Osteoblast (primary cell): Measurements from ENCODE around the gene VPS13A. TPM values are rescaled to one million over a fixed set of nuclear protein-coding genes. Genes with fewer than 3 reads are reported as not detected.

Source experiments
- DNase-seq: peaks from one replicate; pipeline ENCODE4 v3.0.0; 2011; ENCODE audit warnings: low spot score, mixed read lengths; ENCODE audit not compliant: insufficient read length; ENCODE audit errors: missing footprints
- H2AFZ ChIP-seq: 2 replicates; pipeline ENCODE4 v1.6.0; 2011; ENCODE audit warnings: mild to moderate bottlenecking, low read length
- H3K27ac ChIP-seq: 2 replicates; pipeline ENCODE4 v1.5.1; 2011; ENCODE audit warnings: mild to moderate bottlenecking, low read depth, low read length, moderate library complexity
- H3K27me3 ChIP-seq: 2 replicates; pipeline ENCODE4 v1.6.0; 2012; ENCODE audit warnings: mild to moderate bottlenecking, control low read depth, inconsistent platforms, low read length, moderate library complexity; ENCODE audit not compliant: insufficient read depth
- H3K36me3 ChIP-seq: 2 replicates; pipeline ENCODE4 v1.5.1; 2011; ENCODE audit warnings: mild to moderate bottlenecking, low read length, control low read depth, moderate library complexity; ENCODE audit not compliant: insufficient read depth
- H3K4me1 ChIP-seq: 2 replicates; pipeline ENCODE4 v1.5.1; 2011; ENCODE audit warnings: mild to moderate bottlenecking, low read length, control low read depth, moderate library complexity; ENCODE audit not compliant: insufficient read depth
- H3K4me2 ChIP-seq: 2 replicates; pipeline ENCODE4 v1.6.0; 2011; ENCODE audit warnings: mild to moderate bottlenecking, low read length; ENCODE audit not compliant: insufficient read depth
- H3K4me3 ChIP-seq: fragments of 200-600 bp; sonication (generic); 3 replicates; pipeline ENCODE4 v1.5.1; 2012; ENCODE audit warnings: mild to moderate bottlenecking, low read length, inconsistent platforms; ENCODE audit not compliant: insufficient read depth
- H3K79me2 ChIP-seq: 2 replicates; pipeline ENCODE4 v1.6.0; 2012; ENCODE audit warnings: mild to moderate bottlenecking, low read length, control low read depth, inconsistent platforms; ENCODE audit not compliant: insufficient read depth
- H3K9me3 ChIP-seq: 2 replicates; pipeline ENCODE4 v1.5.1; 2011; ENCODE audit warnings: low read depth, low read length, control low read depth
- H4K20me1 ChIP-seq: 2 replicates; pipeline ENCODE4 v1.6.0; 2012; ENCODE audit warnings: mild to moderate bottlenecking, low read length, control low read depth; ENCODE audit not compliant: insufficient read depth
- total RNA-seq: library from RNA; depleted of rRNA; stranded (reverse); fragments of >200 nt; gene quantifications from 2 replicates; pipeline ENCODE4 v1.2.3, GENCODE V29; 2012
- TF ChIP-seq, protein P1 (sequence below): IDR thresholded peaks from 2 replicates; pipeline ENCODE4 v1.5.1; 2011; ENCODE audit warnings: mild to moderate bottlenecking, low read depth, low read length, moderate library complexity; ENCODE audit errors: extremely low read depth

VPS13A gene
- 59.2 and 60.4 TPM in 2 replicates for total RNA-seq

- TF ChIP-seq, protein P1, sequence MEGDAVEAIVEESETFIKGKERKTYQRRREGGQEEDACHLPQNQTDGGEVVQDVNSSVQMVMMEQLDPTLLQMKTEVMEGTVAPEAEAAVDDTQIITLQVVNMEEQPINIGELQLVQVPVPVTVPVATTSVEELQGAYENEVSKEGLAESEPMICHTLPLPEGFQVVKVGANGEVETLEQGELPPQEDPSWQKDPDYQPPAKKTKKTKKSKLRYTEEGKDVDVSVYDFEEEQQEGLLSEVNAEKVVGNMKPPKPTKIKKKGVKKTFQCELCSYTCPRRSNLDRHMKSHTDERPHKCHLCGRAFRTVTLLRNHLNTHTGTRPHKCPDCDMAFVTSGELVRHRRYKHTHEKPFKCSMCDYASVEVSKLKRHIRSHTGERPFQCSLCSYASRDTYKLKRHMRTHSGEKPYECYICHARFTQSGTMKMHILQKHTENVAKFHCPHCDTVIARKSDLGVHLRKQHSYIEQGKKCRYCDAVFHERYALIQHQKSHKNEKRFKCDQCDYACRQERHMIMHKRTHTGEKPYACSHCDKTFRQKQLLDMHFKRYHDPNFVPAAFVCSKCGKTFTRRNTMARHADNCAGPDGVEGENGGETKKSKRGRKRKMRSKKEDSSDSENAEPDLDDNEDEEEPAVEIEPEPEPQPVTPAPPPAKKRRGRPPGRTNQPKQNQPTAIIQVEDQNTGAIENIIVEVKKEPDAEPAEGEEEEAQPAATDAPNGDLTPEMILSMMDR, result peak; percentile 5
- Histone ChIP-seq H3K27ac (peak within 1 kb of the TSS; percentile 72), H3K4me1 (peaks cover 21% of the 10 kb centered on the region), H3K9me3 (no peaks in the 10 kb centered on the region), H3K36me3 (no peaks in the 10 kb centered on the region), H4K20me1 (peaks cover 9% of the 10 kb centered on the region), H3K27me3 (peaks cover 7% of the 10 kb centered on the region), H2AFZ (peak within 1 kb of the TSS; percentile 97), H3K79me2 (peaks cover 46% of the 10 kb centered on the region), H3K4me3 (peak within 1 kb of the TSS; percentile 96), H3K4me2 (peak within 1 kb of the TSS; percentile 86)
- peak; percentile 96 for DNase-seq
Observed at GRCh38 chr9:77177143-77177893, at the start of gene VPS13A. Gene VPS13A, plus strand, starts transcription at chr9:77177534. Its CDS starts 171 bp downstream, at chr9:77177705.

- Histone ChIP-seq H4K20me1 (no peaks in the 10 kb centered on the region), H3K36me3 (no peaks in the 10 kb centered on the region), H3K4me1 (no peaks in the 10 kb centered on the region), H3K9me3 (no peaks in the 10 kb centered on the region), H3K27me3 (peaks cover 25% of the 10 kb centered on the region), H2AFZ (no peak overlapping the region), H3K4me3 (no peak overlapping the region), H3K27ac (no peak overlapping the region), H3K79me2 (no peaks in the 10 kb centered on the region), H3K4me2 (no peak overlapping the region)
- no peak for DNase-seq
- TF ChIP-seq, protein P1, result no peak
Observed at GRCh38 chr9:77128125-77128789, 49.1 kb upstream of the VPS13A start.

DNA sequence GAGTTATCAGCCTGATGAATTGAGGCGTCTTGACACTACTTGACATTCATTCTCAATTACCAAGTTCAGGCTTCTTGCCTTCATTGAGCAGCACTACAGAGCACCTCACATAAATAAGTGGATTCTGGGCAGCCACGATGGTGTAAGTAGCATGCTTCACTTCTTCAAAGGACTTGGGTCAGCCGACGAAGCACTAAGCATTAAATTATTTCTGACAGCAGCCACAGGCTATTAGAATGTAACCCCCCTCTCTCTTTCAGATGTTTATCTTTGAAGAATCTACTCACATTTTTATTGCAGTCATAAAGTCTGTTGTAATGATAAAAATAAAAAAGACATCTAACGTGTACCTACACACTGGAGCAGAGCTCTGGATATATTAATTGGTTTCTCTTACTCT, 45.9 kb upstream of the VPS13A start:
- no peaks in the 10 kb centered on the region for H3K79me2 ChIP-seq
- no peak overlapping the region for H3K4me3 ChIP-seq
- H3K36me3 ChIP-seq, result no peaks in the 10 kb centered on the region
- H3K9me3 ChIP-seq, result no peaks in the 10 kb centered on the region
- H3K27ac ChIP-seq, result no peak overlapping the region
- H2AFZ ChIP-seq, result no peak overlapping the region
- TF ChIP-seq, protein P1, result no peak
- no peak for DNase-seq
- H3K4me1 ChIP-seq, result no peaks in the 10 kb centered on the region
- peaks cover 24% of the 10 kb centered on the region for H3K27me3 ChIP-seq
- no peaks in the 10 kb centered on the region for H4K20me1 ChIP-seq
- no peak overlapping the region for H3K4me2 ChIP-seq

- no peak for DNase-seq
- H3K27me3 ChIP-seq, result peaks cover 18% of the 10 kb centered on the region
- TF ChIP-seq, protein P1, result no peak
Observed at GRCh38 chr9:77133011-77133410, 44.3 kb upstream of the VPS13A start.

More at GRCh38 chr9:77133011-77133410, 44.3 kb upstream of the VPS13A start:
- no peak overlapping the region for H2AFZ ChIP-seq
- no peak overlapping the region for H3K4me3 ChIP-seq
- no peak overlapping the region for H3K27ac ChIP-seq
- no peaks in the 10 kb centered on the region for H3K9me3 ChIP-seq
- no peaks in the 10 kb centered on the region for H3K79me2 ChIP-seq
- no peak overlapping the region for H3K4me2 ChIP-seq
- H3K36me3 ChIP-seq, result no peaks in the 10 kb centered on the region
- H3K4me1 ChIP-seq, result no peaks in the 10 kb centered on the region
- no peaks in the 10 kb centered on the region for H4K20me1 ChIP-seq
